ENCODE data around the gene THADA. TPM values are rescaled to one million over a fixed set of nuclear protein-coding genes. Genes with fewer than 3 reads are reported as not detected.

THADA gene
- total RNA-seq, 1 donor from 2014 or later: 29.3 TPM

- H3K27ac ChIP-seq: no peak overlapping the region
- no peaks in the 10 kb centered on the region for H3K9me3 ChIP-seq (ENCODE audit: low read depth)
- no peak for TF ChIP-seq EZH2phosphoT487 (IDR thresholded peaks at IDR 0.05)
- TF ChIP-seq CTCF (IDR thresholded peaks at IDR 0.05): no peak
- TF ChIP-seq EZH2 (IDR thresholded peaks at IDR 0.05): no peak
- Mint-ChIP-seq H3K4me1 (peaks cover 22% of the 10 kb centered on the region), H3K4me3 (no peak overlapping the region), H3K27ac (no peak overlapping the region), H3K36me3 (peaks cover 5% of the 10 kb centered on the region), H3K9me3 (no peaks in the 10 kb centered on the region), H3K27me3 (ENCODE audit: insufficient read depth, low read depth) (peaks cover 4% of the 10 kb centered on the region)
- no peak overlapping the region for H3K4me2 ChIP-seq
- H3F3A ChIP-seq (ENCODE audit: low read depth): no peaks in the 10 kb centered on the region
- H3K4me1 ChIP-seq: peaks cover 5% of the 10 kb centered on the region
- H4K20me1 ChIP-seq (ENCODE audit: low read depth): no peaks in the 10 kb centered on the region
- H3K79me2 ChIP-seq (ENCODE audit: low read depth): no peaks in the 10 kb centered on the region
- H2AFZ ChIP-seq (replicated peaks): no peak overlapping the region
- no peak for DNase-seq (ENCODE audit: low spot score)
- no peak overlapping the region for H3K4me3 ChIP-seq
- no peaks in the 10 kb centered on the region for H3K27me3 ChIP-seq
- no peaks in the 10 kb centered on the region for H3K36me3 ChIP-seq
- no peak overlapping the region for H3K9ac ChIP-seq
Measured at GRCh38 chr2:43305012-43305411, 290.8 kb downstream of the THADA start.

GRCh38 chr2:43303889-43304288 is 291.9 kb downstream of the THADA start:
- peak overlapping the region; percentile 57 for H3K27ac Mint-ChIP-seq
- Histone ChIP-seq H2AFZ (replicated peaks) (no peak overlapping the region), H3K9ac (no peak overlapping the region), H3K79me2 (ENCODE audit: low read depth) (no peaks in the 10 kb centered on the region), H3K36me3 (no peaks in the 10 kb centered on the region), H3K4me3 (no peak overlapping the region), H4K20me1 (ENCODE audit: low read depth) (no peaks in the 10 kb centered on the region), H3K4me2 (no peak overlapping the region), H3K27me3 (no peaks in the 10 kb centered on the region), H3K9me3 (ENCODE audit: low read depth) (no peaks in the 10 kb centered on the region), H3K4me1 (peaks cover 7% of the 10 kb centered on the region), H3F3A (ENCODE audit: low read depth) (no peaks in the 10 kb centered on the region), H3K27ac (no peak overlapping the region)
- TF ChIP-seq EZH2phosphoT487 (IDR thresholded peaks at IDR 0.05): no peak
- H3K9me3 Mint-ChIP-seq: no peaks in the 10 kb centered on the region
- DNase-seq (ENCODE audit: low spot score): no peak
- peaks cover 4% of the 10 kb centered on the region for H3K27me3 Mint-ChIP-seq (ENCODE audit: insufficient read depth, low read depth)
- peaks cover 22% of the 10 kb centered on the region for H3K4me1 Mint-ChIP-seq
- H3K36me3 Mint-ChIP-seq: peaks cover 5% of the 10 kb centered on the region
- peak overlapping the region; percentile 40 for H3K4me3 Mint-ChIP-seq

- Histone ChIP-seq H3F3A (ENCODE audit: low read depth) (peaks cover 3% of the 10 kb centered on the region), H3K4me3 (no peak overlapping the region), H3K79me2 (ENCODE audit: low read depth) (no peaks in the 10 kb centered on the region), H4K20me1 (ENCODE audit: low read depth) (no peaks in the 10 kb centered on the region), H3K9ac (no peak overlapping the region), H3K27me3 (no peaks in the 10 kb centered on the region), H3K36me3 (no peaks in the 10 kb centered on the region), H3K4me2 (no peak overlapping the region), H2AFZ (replicated peaks) (no peak overlapping the region), H3K27ac (no peak overlapping the region), H3K4me1 (peaks cover 12% of the 10 kb centered on the region), H3K9me3 (ENCODE audit: low read depth) (no peaks in the 10 kb centered on the region)
- Mint-ChIP-seq H3K9me3 (no peaks in the 10 kb centered on the region), H3K27ac (no peak overlapping the region), H3K36me3 (peaks cover 5% of the 10 kb centered on the region), H3K4me3 (no peak overlapping the region), H3K27me3 (ENCODE audit: insufficient read depth, low read depth) (peaks cover 4% of the 10 kb centered on the region), H3K4me1 (peaks cover 25% of the 10 kb centered on the region)
- TF ChIP-seq CTCF (IDR thresholded peaks at IDR 0.05) (no peak), EZH2phosphoT487 (IDR thresholded peaks at IDR 0.05) (no peak), EZH2 (IDR thresholded peaks at IDR 0.05) (no peak)
- no peak for DNase-seq (ENCODE audit: low spot score)
Measured at GRCh38 chr2:43302961-43303494, 292.8 kb downstream of the THADA start.

- Histone ChIP-seq H3K4me1 (peaks cover 12% of the 10 kb centered on the region), H3K79me2 (ENCODE audit: low read depth) (no peaks in the 10 kb centered on the region), H3K36me3 (no peaks in the 10 kb centered on the region), H3K9ac (no peak overlapping the region), H3K27ac (no peak overlapping the region), H3F3A (ENCODE audit: low read depth) (peaks cover 3% of the 10 kb centered on the region), H3K9me3 (ENCODE audit: low read depth) (no peaks in the 10 kb centered on the region), H4K20me1 (ENCODE audit: low read depth) (no peaks in the 10 kb centered on the region), H2AFZ (replicated peaks) (no peak overlapping the region), H3K4me3 (no peak overlapping the region), H3K27me3 (no peaks in the 10 kb centered on the region), H3K4me2 (no peak overlapping the region)
- Mint-ChIP-seq H3K4me1 (peaks cover 25% of the 10 kb centered on the region), H3K9me3 (no peaks in the 10 kb centered on the region), H3K4me3 (no peak overlapping the region), H3K27me3 (ENCODE audit: insufficient read depth, low read depth) (peaks cover 4% of the 10 kb centered on the region), H3K27ac (peak overlapping the region; percentile 78), H3K36me3 (peaks cover 5% of the 10 kb centered on the region)
- no peak for TF ChIP-seq CTCF (IDR thresholded peaks at IDR 0.05)
- no peak for TF ChIP-seq EZH2phosphoT487 (IDR thresholded peaks at IDR 0.05)
- no peak for DNase-seq (ENCODE audit: low spot score)
Measured at GRCh38 chr2:43302182-43302960, 293.5 kb downstream of the THADA start.

Data from neural progenitor cell (in vitro differentiated cells).